GM15510 (cell line): Measurements from ENCODE around the gene PSMG1.
A peak's percentile ranks its signal among the peaks of the same experiment; 100 is the strongest.

ENCODE experiments used
- POLR2A ChIP-seq: IDR thresholded peaks from 3 replicates; pipeline ENCODE4 v1.6.1; 2011; ENCODE audit warnings: borderline replicate concordance; ENCODE audit not compliant: insufficient read length; ENCODE audit errors: extremely low read depth

Gene PSMG1, protein sequence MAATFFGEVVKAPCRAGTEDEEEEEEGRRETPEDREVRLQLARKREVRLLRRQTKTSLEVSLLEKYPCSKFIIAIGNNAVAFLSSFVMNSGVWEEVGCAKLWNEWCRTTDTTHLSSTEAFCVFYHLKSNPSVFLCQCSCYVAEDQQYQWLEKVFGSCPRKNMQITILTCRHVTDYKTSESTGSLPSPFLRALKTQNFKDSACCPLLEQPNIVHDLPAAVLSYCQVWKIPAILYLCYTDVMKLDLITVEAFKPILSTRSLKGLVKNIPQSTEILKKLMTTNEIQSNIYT

DNA sequence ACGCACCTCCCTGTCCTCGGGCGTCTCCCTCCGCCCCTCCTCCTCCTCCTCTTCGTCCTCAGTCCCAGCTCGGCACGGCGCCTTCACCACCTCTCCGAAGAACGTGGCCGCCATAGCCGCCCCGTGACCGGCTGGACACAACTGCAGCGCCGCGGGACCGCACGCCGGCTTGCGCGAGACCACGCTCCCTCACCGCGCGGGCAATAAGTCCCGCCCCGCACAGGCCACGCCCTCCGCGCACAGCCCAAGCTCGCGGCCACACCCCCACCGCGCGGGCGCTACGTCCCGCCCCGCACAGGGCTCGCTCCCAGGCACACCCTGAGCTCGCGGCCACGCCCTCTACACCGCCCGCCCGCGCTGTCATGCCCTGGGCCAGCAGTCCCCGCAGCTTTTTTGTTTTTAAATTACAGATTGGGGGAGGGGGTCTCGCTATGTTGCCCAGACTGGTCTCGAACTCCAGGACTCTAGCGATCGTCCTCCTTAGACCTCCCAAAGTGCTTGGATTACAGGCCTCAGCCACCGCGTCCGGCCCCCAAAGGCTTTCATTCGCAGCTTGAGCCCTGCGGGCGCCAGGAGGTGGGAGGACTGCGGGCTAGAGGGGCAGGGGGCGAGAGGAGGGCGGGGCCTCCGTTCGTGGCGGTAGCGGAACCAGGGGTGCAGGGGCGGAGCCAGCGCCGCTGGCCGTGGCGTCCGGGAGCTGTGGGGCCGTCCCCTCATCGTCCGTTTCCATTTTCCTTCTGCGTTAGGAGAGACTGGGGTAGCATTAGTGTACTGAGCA, at the start of gene PSMG1:
Gene PSMG1, minus strand, starts transcription at position 180 of the 778 bp plus-strand sequence. Its CDS starts 66 bp downstream, at position 114.
- TF ChIP-seq POLR2A, result peak; percentile 90

DNA sequence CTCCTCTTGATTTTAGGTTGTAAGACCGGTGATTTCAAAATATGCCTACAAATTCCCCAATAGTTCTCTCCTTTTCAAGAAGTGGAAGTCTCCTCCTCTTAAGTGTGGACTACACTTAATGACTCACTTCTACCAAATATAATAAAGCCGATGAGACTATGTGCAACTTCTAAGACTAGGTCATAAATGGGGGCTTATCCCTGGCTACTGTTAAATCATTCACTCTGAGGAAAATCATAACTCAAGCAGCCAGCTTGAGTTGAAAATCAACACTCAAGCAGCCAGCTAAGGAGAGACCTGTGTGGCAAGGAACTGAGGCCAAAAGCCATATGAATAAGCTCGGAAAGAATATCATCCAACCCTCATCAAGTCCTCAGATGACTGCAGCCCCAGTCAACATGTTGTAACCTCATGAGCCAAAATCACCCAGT, 49.6 kb upstream of the PSMG1 start:
- TF ChIP-seq POLR2A, result no peak

DNA sequence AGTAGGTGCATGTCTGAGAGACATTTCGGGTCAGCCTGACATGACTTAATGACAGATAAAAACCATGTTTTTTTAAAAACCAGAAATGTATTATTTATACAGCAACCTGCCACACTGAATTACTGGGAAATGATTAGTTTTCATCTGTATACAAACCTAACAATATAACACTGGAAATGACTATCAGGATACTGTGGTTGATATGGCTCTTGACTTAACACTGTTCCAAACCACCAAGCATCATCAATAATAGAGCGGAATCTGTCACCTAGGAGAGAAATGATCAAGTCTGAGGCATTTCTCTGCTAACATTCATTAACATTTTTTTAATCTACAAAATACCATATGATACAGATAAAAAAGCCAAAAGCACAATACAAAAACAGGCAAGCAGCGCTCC, 41.7 kb upstream of the PSMG1 start:
- no peak for TF ChIP-seq POLR2A

DNA sequence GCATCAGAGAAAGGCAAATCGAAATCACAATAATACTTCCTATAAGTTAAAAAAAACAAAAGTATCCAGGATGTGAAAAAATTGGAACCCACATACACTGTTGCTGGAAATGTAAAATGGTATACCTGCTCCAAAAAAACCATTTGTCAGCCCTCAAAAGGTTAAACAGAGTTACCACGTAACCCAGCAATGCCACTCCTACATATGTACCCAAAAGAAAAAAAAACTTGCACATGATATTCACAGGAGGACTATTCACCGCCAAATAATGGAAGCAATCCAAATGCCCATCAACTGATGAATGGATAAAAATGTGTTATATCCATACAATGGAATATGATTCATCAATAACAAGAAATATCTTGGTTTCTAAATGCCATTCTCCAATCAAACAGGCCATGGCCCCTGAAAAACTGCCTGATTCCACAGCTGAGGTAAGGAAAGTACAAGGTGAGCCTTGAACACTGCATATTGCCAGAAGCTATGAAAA, 38.8 kb upstream of the PSMG1 start:
- no peak for TF ChIP-seq POLR2A

DNA sequence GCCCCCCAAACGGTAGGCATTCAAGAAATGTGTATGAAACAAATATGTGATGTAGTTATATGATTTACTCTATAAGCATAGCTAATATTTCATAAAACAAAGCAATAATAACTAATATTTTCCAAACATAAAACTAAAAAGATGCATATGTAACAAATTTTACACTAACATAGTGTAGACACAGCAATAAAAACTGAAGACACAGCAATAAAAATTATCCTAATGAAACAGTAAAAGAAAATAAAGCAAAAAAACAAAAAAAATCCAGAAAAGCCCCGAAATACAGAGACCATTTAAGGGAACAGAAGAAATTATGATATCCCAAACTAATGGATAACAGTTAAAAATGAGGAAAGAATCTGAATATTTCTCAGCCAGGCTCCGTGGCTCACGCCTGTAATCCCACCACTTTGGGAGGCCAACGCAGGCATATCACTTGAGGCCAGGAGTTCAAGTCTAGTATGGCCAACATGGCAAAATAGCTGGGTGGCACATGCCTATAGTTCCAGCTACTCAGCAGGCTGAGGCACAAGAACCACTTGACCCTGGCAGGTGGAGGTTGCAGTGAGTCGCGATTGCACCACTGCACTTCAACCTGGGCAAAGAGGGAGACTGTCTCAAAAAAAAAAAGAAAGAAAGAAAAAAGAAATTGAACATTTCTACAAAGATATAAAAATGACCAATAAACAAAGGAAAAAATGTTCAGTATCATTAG, 38.2 kb upstream of the PSMG1 start:
- no peak for TF ChIP-seq POLR2A

DNA sequence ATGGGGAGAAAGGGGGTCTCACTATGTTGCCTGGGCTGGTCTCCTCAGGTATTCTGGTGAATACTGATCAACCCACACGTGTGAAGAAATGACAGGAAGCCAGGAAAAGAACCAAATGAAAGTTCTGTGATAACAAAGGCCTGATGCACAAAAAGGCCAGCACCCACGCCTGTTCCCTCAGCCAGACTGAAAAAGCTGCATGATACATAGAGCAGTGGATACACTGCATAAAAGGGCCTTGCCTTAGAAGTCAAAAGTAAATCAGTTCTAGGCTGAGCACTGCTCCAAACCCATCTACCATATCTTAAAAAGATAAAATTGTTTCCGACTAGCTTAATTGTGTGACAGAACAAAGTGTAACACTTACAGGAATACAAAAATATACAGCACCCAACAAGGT, 36.9 kb upstream of the PSMG1 start:
- TF ChIP-seq POLR2A, result no peak

DNA sequence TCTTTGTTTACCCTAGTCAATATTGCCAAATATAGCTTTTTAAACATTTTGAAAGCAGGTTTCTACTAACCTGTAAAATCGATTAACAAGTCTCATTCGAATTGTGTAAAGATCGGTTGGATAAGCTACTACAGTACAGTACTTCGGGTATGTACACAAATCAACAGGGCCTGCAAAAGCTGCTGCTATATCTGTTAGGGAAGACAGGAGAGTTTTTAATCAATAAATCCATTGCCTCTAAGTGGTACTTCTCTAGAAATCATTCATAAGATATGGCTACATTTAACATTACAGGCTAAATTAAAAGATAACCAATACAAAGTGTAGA, 34.8 kb upstream of the PSMG1 start:
- TF ChIP-seq POLR2A, result no peak

DNA sequence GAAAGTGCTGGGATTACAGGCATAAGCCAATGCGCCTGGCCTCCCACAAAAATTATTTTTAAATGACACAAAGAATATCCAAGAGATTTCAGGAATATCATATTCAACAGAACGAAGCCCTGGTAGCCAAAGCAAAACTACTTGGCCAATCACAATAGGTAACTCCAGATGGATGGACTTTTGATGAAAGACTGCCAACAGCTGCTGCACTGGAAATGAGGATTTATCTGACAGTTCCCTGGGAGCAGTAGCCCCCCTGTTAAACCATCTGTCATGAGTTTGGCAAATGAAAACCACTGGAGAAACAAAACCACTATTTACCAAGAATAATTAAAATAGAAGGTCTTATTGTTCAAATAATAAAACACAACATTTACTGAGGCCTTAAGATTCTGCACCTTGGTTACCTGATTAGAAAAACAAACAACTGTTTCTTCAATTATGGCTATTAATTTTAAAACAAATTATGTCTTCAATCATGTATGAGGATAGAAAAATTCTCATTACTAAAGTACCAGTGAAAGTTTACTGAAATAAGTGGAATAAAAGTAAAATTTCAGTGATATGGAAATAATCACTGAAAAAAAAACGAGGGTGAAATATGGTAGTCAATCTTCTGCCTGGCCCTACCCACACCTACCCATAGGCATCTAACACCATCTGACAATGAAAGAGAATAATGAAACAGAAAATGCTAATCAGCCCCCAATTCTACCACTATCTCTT, 34.3 kb upstream of the PSMG1 start:
- no peak for TF ChIP-seq POLR2A

DNA sequence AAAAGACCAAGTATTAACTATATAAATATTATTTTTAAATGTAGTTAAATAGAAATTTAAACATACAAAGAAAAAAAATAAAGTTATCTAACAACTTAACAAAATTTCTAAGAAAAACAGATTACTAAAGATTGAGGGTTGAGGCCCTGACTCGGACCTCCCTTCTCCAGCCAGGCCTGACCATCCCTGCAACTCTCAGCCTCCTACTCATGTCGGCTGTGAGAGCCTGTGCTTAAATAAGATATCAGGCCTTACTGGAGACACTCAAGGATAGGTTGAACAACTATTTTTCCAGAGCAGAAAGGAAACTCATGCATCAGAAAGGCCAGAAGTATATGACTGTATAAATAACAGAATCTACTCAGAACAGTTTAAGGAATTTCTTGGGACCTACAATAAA, 33.0 kb upstream of the PSMG1 start:
- no peak for TF ChIP-seq POLR2A

DNA sequence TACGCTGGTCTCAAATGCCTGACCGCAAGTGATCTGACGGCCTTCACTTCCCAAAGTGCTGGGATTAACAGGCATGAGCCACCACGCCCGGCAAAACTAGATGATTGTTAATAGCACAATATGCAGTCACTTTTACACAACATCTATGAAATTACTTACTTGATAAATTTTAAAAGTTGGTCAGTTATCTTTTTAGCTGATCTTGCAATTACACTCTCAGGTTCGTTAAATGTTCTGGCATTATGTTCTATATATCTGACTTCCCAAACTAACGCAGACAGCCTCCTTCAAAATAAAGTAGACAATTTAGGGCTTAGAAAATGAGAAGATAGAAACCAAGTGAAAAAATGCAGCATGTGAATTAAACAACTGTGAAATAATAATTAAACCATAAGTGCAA, 31.8 kb upstream of the PSMG1 start:
- no peak for TF ChIP-seq POLR2A

DNA sequence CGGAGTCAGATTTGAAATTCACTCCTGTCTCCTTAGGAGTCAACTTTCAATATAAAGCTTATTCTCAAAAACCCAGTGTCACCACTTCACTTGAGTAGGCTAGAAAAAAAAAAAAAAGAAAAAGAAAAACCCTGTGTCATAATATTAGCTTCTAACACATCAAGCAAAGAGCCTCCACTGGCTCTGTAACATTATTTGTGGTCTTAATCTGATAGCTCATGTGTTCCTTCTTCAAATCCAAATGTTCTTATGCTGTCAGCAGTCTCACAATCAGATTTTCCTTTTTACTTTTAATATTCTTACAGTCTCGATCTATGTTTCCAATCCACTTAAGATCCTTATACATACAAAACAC, 26.1 kb upstream of the PSMG1 start:
- no peak for TF ChIP-seq POLR2A

DNA sequence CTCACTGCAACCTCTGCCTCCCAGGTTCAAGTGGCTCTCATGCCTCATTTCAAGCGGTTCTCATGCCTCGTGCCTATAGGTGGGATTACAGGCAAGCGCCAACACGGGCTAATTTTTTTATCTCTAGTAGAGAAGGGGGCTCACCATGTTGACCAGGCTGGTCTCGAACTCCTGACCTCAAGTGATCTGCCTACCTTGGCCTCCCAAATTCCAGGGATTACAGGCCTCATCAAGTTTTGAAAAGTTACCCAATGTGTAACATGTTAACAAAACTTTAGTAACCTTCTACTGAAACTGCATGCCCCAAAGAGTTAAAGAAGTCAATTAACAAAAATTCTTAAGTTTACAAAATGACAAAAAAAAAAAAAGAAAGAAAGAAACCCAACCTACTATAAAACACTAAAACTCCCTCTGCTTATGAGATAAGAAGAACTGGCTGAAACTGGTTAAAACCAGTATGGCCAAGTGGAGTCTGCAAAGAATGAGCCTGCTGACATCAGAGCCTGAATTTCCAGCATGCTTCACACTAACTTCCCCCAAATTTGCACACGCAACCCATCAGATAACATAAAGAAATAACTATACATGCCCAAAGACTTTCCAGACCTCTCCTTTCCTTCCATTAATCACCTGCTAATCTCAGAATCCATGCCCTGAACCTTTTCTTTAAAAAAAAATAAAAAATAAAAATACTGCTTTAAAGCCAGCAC, 25.5 kb upstream of the PSMG1 start:
- no peak for TF ChIP-seq POLR2A

DNA sequence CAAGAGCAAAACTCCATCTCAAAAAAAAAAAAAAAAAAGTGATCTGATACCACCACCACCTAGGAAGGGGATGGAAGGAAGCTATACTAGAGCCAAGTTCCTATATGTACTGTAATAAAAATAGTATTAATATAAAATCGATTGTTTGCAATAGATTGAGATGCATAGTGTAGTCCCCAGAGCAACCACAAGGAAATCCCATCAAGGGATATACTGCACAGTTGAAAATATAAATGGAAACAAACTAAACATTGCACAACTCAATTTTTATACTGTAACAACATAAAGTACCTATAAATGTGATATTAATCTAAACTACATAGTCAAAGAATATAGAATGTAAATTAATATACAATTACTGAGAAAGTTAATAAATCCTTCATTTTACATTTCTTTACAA, 20.9 kb upstream of the PSMG1 start:
- TF ChIP-seq POLR2A, result no peak

DNA sequence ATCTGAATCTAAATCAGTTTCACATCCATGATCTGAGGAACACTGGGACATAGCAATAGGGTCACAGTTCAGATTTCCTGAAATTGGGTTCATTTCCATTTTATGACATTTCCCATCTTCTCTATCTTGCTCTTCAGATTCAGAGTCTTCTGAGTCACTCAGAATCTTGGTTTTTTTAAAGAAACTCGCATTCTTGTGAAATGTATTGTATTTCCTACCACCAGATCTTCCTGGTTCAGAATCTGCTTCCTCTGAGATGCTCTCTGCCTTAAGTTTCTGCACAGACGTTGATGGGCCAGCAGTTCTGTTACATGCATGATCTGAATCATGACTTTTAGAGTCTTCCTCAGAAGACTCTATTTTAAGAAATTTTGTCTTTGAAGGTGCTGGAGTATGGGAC, 15.5 kb upstream of the PSMG1 start:
- no peak for TF ChIP-seq POLR2A
